HG03520 (cell line): ENCODE measurements around the gene HS3ST3A1.

ENCODE experiments used
- ATAC-seq: cut with Tn5 transposase; IDR thresholded peaks from one replicate; pipeline ENCODE4 v1.9.1; 2021; ENCODE audit warnings: mild to moderate bottlenecking, moderate library complexity; ENCODE audit not compliant: unreplicated experiment

Gene HS3ST3A1

DNA sequence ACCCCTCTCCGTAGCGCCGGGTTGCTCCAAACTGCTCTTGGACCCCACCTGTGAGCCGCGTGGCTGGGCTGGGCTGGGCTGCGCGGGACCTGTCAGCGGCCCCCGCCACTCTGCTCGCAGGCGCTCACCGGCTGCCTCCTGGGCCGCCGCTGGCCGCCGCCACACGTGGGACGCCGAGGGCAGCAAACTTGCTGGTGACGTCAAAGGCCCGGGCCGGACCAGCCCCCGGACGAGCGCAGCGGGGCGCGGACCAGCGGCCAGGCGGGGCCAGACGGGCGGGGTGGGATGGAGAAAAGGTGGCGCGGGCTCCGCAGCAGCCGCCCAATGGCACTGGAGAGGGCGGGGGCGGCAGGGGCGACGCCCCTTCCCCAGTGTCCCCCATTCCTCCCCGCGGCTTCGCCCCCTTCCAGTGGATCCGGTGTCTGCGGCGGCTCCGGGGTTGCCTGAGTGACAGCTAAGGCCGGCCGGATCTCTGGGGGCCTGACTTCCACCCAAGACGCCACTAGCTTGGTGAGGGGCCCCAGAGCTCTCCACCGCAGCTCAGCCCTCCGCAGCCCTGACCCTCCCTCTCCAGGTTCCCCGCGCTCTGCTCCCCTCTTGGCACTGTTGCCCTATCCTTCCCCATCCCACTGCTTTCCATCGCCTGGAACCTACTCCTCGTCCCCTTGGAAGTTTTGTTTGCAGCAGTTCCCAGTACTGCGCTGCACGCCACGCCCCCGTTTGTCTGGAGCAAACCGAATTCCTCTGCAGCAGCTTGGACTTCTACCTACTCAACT, at the start of gene HS3ST3A1:
Gene HS3ST3A1 (minus strand): TSS at position 154 of the 776 bp plus-strand sequence. CDS start 800 bp downstream, outside the sequence.
- ATAC-seq = no peak

GRCh38 chr17:13650096-13650675, 48.5 kb upstream of the HS3ST3A1 start:
- no peak for ATAC-seq

GRCh38 chr17:13647543-13648021, 45.9 kb upstream of the HS3ST3A1 start:
- ATAC-seq = no peak

DNA sequence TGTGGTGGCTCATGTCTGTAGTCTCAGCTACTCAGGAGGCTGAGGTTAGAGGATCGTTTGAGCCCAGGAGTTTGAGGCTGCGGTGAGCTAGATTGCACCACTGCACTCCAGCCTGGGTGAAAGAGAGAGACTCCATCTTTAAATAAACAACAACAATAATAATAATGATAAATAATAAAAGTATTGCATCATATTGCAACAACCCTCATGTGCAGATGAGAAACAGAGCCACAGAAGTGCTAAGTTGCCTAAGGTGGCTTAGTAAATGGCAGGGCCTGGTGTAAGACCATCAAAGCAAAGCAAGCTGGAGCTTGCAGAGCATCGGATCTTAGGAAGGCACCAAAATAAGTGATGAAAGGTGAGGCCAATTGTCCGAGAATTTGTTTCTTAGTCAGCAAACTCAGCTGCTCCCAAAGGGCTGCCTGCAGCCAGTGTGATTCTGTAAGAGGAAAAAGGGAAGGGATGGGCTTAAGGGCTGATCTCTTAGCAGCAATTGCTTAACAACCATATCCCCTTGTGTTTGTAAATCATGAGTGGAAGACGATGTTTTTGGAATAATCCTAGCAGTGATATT, 45.3 kb upstream of the HS3ST3A1 start:
- ATAC-seq = no peak

- no peak for ATAC-seq
Measured at GRCh38 chr17:13646411-13646810, 44.7 kb upstream of the HS3ST3A1 start.

- no peak for ATAC-seq
Measured at GRCh38 chr17:13643180-13643579, 41.5 kb upstream of the HS3ST3A1 start.

GRCh38 chr17:13642188-13642587, 40.5 kb upstream of the HS3ST3A1 start:
- ATAC-seq = no peak

GRCh38 chr17:13640551-13640950, 38.8 kb upstream of the HS3ST3A1 start:
- ATAC-seq = no peak

DNA sequence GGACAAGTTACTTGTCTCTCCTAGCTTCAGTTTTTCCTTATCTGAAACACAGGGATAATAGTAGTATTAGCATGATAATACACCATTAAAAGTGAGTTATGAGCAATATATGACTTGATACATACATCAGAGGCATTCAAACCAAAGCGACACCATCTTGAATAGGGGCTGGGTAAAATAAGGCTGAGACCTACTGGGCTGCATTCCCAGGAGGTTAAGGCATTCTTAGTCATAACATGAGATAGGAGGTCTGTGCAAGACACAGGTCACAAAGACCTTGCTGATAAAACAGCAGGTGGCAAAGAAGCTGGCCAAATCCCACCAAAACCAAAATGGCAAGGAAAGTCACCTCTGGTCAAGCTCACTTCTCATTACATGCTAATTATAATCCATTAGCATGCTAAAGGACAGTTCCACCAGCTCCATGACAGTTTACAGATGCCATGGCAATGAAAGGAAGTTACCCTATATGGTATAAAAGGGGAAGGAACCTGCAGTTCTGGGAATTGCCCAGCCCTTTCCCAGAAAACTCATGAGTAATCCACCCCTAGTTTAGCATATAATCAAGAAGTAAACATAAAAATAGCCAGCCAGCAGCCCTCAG, 37.2 kb upstream of the HS3ST3A1 start:
- ATAC-seq = no peak

DNA sequence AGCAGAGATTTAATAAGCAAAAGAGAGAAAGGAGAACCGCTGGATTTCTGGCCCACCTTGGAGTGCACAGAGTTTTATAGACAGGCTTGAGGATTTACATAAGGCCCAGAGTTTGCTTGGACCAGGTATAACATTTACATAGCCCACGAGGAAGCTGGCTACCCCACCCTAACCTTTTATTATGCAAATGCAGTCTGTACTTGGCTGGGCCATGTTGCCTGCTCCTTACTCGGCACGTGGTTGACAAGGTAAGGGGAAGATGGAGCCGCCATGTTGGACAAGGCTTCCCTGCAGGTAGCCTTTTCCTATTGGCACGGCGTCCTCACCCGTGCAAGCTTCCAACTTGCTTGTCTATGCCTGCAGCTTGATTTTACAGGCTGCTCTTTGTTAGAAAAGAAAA, 35.2 kb upstream of the HS3ST3A1 start:
- no peak for ATAC-seq

GRCh38 chr17:13635951-13636350, 34.2 kb upstream of the HS3ST3A1 start:
- ATAC-seq = no peak

- ATAC-seq = no peak
Measured at GRCh38 chr17:13634021-13634420, 32.3 kb upstream of the HS3ST3A1 start.

- no peak for ATAC-seq
Measured at GRCh38 chr17:13631529-13631928, 29.8 kb upstream of the HS3ST3A1 start.

GRCh38 chr17:13626703-13627102, 25.0 kb upstream of the HS3ST3A1 start:
- no peak for ATAC-seq

- ATAC-seq = no peak
Measured at GRCh38 chr17:13619462-13619861, 17.7 kb upstream of the HS3ST3A1 start.

DNA sequence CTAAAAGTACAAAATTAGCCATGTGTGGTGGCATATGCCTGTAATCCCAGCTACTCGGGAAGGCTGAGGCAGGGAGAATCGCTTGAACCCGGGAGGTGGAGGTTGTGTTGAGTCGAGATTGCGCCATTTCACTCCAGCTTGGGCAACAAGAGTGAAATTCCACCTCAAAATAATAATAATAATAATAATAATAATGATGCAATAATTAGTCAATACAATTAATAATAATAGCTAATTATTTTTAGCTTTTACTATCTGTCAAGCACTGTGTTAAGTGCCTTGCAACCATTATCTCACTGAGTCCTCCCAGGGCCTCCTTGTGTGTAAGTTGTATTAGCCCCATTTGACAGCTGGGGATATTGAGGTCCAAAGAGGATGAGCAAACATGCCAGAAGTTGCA, 14.3 kb upstream of the HS3ST3A1 start:
- ATAC-seq = no peak

DNA sequence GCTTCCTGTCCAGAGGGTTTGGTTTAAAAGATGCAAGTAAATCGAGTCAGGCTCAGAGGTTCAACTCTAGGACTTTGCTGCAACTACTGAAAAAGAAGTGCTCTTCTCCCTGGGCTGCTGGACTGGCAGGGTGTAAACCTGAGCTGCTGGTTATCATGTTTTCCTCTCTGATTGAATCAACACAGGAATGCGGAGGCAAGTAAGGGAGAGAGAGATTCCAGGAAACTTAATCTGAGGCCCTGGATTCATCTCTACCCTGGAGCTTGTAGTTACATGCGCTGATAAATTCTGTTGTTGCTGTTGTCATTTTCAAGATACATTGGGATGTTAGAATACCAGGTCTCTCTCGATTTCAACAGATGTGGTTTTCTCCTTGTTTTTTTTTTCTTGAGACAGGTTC, 8.2 kb upstream of the HS3ST3A1 start:
- no peak for ATAC-seq

- ATAC-seq = no peak
Measured at GRCh38 chr17:13601322-13601775, 380 bp downstream of the HS3ST3A1 start.

DNA sequence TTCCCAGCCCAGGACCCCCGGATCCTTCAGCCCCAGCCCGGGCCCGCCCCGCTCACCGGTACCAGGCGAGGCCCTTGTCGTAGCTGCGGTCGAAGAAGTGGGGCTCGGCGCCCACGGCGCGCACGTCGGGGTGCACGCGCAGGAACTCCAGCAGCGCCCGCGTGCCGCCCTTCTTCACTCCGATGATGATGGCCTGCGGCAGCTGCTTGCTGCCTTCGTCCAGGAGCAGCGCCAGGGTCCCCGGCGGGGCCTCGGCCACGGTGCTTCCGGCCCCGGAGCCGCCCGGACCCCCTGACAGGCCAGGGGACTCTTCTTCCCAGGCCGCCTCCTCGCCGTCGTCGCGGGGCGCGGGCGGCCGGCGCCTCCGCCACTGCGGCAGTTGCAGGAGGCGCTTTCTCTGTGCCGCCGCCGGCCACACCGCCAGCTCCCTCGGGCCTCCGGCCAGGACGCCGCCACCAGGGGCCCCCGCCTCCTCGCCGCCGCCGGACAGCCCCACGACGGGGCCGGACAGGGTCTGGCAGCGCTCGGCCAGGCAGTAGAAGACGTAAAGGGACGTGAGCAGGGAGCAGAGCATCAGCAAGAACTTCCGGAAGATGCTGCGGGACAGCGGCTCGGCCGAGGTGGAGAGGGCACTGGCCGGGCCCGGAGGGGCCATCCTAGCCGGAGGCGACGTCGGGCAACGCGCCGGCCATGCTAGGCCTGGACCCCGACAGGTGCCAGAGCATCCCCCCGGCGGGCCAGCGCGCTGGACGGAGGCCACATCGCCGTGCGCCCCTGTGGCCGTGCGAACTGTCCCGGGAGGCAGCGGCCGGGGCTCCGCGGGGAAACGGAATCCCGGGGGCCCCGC, 1.0 kb downstream of the HS3ST3A1 start:
- ATAC-seq = no peak

- ATAC-seq = no peak
Measured at GRCh38 chr17:13599864-13600263, 1.9 kb downstream of the HS3ST3A1 start.

GRCh38 chr17:13599168-13599577, 2.6 kb downstream of the HS3ST3A1 start:
- no peak for ATAC-seq
